ENCODE results near the gene RPAIN.
A peak's percentile ranks its signal among the peaks of the same experiment; 100 is the strongest.

The RPAIN gene

GRCh38 chr17:5419959-5420653 lies at the start of gene RPAIN:
Gene RPAIN (plus strand): TSS chr17:5420182. CDS start chr17:5420211, 29 bp downstream.
- peak; percentile 96 for DNase-seq

- DNase-seq = no peak
Observed at GRCh38 chr17:5370411-5370810, 49.6 kb upstream of the RPAIN start.

- no peak for DNase-seq
Observed at GRCh38 chr17:5373112-5373511, 46.9 kb upstream of the RPAIN start.

GRCh38 chr17:5378566-5379207 lies 41.3 kb upstream of the RPAIN start:
- no peak for DNase-seq

GRCh38 chr17:5379351-5380107 lies 40.5 kb upstream of the RPAIN start:
- DNase-seq = no peak

- DNase-seq = no peak
Observed at GRCh38 chr17:5380491-5381135, 39.4 kb upstream of the RPAIN start.

GRCh38 chr17:5381542-5381941 lies 38.4 kb upstream of the RPAIN start:
- no peak for DNase-seq

- DNase-seq = no peak
Observed at GRCh38 chr17:5391678-5392077, 28.3 kb upstream of the RPAIN start.

- DNase-seq = no peak
Observed at GRCh38 chr17:5396612-5397011, 23.4 kb upstream of the RPAIN start.

- DNase-seq = no peak
Observed at GRCh38 chr17:5399767-5400166, 20.2 kb upstream of the RPAIN start.

GRCh38 chr17:5405400-5405799 lies 14.6 kb upstream of the RPAIN start:
- no peak for DNase-seq

GRCh38 chr17:5408186-5408585 lies 11.8 kb upstream of the RPAIN start:
- no peak for DNase-seq

GRCh38 chr17:5410594-5411272 lies 9.2 kb upstream of the RPAIN start:
- no peak for DNase-seq

GRCh38 chr17:5413682-5414081 lies 6.3 kb upstream of the RPAIN start:
- no peak for DNase-seq

- DNase-seq = no peak
Observed at GRCh38 chr17:5416901-5417300, 3.1 kb upstream of the RPAIN start.

GRCh38 chr17:5418858-5419355 lies 1.1 kb upstream of the RPAIN start:
- no peak for DNase-seq

- DNase-seq = peak; percentile 100
Observed at GRCh38 chr17:5419356-5419958, 525 bp upstream of the RPAIN start, which contains the start of gene NUP88. Gene NUP88 (minus strand): TSS chr17:5419662. CDS start chr17:5419650, 12 bp downstream.

GRCh38 chr17:5422505-5422904 lies 2.5 kb downstream of the RPAIN start:
- DNase-seq = no peak

GRCh38 chr17:5424909-5425308 lies 4.9 kb downstream of the RPAIN start:
- DNase-seq = no peak

- DNase-seq = no peak
Observed at GRCh38 chr17:5425826-5426225, 5.8 kb downstream of the RPAIN start.

- DNase-seq = no peak
Observed at GRCh38 chr17:5429191-5429887, 9.4 kb downstream of the RPAIN start.

All from islet precursor cell (in vitro differentiated cells).